Measurements from ENCODE around the gene TSPAN9.

The TSPAN9 gene

GRCh38 chr12:3103806-3104205 lies 26.6 kb downstream of the TSPAN9 start:
- DNase-seq: no peak

DNA sequence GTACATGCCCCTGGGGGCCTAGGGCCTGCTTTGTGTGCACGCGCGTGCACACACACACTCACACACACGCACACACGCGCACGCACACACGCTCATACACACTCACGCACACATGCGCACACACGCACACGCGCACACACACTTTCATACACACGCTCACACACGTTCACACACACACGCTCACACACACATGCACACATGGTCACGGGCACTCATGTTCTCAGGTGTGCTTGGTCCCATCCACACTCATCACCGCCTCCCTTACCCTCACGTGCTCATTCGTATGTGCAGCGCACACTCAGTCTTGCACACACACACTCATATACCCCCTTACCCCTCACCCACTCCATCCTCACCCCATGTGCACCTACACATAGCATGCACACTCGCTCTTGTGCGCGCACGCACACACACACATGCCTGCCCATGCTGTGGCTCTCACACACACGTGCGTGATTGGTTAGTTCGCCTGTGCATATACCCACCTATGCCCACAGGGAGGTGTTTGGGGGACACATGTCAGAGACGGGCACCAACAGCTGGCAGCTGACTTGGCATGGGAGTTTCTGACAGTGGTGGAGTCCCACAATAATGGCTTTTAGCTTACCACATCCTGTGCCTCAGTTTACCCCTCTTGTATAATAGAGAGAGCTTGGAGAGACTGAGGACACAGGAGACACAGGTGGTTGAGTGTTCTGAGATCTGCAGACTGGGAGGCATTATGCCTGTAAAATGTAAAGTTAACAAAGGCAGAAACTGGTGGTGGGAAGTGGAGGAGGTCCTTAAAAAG lies 28.7 kb downstream of the TSPAN9 start:
- DNase-seq: no peak

DNA sequence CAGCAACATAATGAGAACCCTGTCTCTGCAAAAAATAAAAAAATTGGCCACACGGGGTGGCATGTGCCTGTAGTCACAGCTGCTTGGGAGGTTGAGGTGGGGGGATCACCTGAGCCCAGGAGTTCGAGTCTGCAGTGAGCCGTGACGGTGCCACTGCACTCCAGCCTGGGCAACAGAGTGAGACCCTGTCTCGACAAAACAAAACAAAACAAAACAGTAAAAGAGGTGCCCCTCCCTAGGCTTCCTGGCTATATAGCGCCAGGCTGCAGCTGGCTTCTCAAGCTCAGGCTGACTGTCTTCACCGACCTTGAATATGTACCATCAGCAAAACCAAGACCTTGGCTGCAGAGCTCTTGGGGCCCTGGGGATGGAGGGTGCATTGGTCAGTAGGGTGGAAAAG lies 29.4 kb downstream of the TSPAN9 start:
- DNase-seq: no peak

GRCh38 chr12:3107071-3107583 lies 29.9 kb downstream of the TSPAN9 start:
- no peak for DNase-seq

- no peak for DNase-seq
These were observed 30.8 kb downstream of the TSPAN9 start for GRCh38 chr12:3107954-3108353.

DNA sequence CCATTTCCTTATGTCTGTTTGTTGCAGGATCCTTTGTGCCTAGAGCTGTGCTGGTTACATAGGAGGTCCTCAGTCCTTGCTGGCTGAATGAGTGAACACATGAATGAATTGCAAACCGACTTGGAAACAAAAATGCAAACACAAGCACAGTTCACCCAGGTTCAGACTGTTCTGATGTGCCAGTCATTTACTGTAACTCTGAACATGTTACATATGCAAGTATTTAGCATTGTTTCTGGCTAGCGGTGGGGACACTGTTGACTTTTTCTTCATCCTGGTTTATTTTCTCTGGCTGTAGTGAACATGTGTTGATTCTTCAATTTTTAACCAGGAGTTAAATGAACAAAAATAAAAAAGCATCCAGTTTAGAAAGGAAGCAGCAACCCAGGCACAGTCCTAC lies 33.4 kb downstream of the TSPAN9 start:
- no peak for DNase-seq

DNA sequence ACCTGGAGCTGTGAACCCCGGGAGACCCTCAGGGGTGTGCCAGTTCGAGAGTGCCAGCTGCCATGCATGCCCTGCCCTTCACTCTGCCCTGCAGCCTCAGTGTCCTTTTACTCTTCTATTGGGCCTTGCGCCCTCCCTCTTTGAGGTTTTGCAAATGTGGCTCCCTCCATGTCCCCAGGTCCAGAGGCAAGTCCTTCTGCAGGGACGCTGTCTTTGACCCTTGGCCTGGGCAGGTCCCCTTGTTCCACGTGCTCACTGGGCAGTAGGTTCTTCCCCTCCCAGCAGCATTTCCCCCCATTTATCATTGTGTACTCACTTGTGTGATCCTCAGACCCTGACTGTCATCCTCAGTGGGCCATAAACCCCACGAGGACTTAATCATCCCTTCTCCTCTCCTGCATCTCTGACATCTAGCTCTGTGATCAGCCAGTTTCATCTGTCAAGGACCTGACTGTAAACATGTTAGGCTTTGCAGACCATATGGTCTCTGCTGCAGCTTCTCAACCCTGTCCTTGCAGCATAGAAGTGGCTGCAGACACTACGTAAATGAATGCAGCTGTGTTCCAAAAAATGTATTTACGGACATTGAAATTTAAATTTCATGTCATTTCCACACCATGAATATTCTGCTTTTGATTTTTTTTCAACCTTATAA lies 36.6 kb downstream of the TSPAN9 start:
- DNase-seq: no peak

GRCh38 chr12:3114671-3115070 lies 37.5 kb downstream of the TSPAN9 start:
- peak; percentile 17 for DNase-seq

- DNase-seq: peak; percentile 7
These were observed 37.9 kb downstream of the TSPAN9 start for GRCh38 chr12:3115078-3115477.

DNA sequence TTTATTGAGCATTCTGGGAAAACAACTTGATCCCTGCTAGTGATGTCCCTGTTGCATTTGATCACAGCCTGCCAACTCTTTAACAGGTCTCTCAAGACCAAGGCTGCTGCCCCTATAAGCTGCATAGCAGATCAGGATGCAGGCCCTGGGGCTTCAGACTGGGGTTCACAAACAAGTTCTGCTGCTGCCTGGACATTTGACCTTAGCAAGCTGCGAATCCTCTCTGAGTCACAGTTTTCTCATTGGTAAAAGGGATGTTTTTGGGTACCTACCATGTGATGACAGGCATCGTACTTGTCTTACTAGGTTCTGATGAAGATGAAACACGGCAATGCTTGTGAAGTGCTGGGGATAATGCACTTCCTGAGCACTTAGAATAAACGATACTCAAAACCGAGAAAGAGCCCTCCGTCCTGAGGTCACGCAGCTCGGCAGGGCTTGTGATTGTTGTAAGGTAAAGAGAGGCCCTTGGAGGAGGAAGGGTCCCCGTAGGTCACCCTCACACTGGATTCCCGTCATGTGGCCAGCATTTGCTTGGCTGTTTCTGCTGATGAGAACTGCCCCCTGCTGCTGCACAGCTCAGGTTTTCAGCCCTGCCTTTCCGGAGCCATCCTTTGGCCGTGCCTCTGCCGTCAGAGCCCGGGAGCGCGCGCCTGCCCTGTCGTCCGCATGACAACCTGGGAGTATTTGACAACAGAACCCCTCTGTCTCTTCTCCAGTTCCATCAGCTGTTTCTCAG lies 39.1 kb downstream of the TSPAN9 start:
- DNase-seq: peak; percentile 54

- no peak for DNase-seq
These were observed 40.0 kb downstream of the TSPAN9 start for GRCh38 chr12:3117144-3117581.

DNA sequence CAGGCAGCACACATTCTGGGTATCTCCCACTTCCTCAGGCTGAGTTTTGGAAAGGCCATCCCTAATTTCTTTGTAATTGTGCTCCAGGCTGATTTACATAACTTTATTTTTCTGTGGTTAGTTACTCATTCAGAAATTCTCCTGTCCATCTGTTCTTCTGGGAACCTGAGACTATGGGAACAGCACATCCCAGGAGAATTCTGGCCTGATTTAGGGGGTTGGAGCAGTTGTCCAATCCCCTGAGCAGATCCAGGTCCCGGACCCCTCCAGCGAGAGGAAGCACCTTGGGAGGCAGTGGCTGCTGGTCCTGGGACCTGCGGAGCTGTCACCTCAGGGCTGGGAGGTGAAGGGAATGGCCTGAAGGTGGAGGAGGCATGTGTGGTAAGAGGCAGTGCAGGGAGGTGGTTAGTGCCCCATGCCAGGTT lies 40.4 kb downstream of the TSPAN9 start:
- DNase-seq: peak; percentile 88

GRCh38 chr12:3119192-3119755 lies 42.1 kb downstream of the TSPAN9 start:
- DNase-seq: no peak

GRCh38 chr12:3119756-3120601 lies 42.8 kb downstream of the TSPAN9 start:
- DNase-seq: no peak

DNA sequence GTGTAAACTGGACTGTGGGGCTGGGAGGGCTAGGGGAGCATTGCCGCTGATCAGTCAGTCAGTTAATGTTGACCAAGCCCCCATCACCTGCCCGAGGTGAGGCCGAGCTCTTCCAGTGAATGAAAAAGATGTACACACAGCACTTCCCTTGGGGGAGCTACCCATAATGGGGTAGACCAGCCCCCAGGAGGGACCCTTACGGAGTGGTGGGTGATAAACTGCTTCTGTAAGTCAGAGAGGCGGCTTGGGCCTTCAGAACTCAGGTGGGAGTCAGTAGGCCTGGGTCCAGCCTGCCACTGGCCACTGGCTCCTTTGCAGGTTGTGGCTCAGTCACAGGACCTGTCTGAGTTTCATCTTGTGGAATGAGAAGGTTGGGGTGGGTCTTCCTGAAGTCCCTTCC lies 43.5 kb downstream of the TSPAN9 start:
- DNase-seq: no peak

DNA sequence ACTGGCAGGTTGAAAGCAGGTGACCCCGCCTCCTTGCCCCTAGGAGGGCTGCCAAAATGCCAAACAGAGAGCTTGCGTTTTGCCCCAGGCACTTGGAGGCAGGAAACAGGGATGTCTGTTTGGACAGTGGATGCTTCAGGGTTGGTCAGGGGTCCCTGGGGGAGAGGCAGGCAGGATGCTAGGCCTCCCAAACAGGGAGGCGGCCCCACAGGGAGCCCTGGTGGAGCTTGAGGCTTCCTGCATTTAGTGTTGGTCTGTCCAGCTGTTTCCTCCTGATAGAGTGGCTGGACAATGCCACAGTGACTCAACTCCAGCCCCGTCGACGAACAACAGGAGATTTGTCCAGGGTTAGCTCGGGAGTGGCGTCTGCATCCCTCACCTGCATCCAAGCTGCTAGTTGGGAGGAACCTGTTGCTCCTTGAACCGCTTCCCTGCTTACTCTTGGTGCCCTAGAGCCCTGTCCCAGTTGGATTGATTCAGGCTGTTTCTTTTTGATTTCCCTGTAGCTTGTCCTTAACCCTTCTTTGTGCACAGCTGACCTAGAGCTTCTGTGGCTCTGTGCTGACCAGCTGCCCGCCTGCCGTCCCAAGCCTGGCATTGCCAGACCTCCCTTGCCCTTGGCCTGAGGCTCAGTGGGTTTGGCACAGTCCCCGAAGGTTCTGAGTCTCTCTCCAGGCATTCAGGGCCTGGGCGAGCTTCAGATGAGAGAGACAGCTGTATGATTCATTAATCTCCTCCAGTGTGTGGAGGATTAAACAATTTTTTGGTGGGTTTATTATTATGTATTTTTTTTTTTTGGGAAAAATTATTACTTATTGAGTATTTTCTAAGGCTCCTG lies 45.9 kb downstream of the TSPAN9 start:
- peak; percentile 76 for DNase-seq

DNA sequence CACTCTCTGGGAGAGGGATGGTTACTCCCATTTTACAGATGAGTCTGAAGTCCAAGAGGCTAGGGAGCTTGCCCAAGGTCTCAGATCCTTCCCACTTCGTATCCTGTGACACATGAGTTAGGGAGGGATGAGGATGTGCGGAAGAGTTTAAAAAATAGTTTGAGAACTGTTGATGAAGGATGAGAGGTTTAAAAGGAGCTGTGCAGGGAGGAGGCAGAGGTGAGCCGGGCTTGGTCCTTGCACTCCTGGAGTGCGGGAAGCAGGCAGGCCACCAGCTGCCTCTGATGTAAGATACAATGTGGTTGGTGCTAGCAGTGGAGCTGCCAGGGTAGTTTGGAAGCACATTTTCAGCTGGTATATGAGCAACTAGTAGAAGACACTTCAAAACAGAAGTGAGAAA lies 46.5 kb downstream of the TSPAN9 start:
- no peak for DNase-seq

DNA sequence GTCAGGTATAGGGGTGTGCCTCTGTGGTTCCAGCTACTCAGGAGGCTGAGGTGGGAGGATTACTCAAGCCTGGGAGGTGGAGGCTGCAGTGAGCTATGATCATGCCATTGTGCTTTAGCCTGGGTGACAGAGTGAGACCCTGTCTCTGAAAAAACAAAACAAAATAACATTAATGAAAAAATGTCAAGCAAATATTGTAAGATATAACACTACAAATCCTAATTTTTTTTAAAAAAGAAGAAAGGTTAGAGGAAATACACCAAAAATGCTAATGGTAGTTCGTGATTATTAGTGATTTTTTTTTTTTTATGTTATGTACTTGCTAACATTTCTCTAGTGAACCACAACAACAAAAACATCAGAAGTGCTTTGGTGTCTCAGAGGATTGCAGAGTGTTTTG lies 47.7 kb downstream of the TSPAN9 start:
- DNase-seq: no peak

DNA sequence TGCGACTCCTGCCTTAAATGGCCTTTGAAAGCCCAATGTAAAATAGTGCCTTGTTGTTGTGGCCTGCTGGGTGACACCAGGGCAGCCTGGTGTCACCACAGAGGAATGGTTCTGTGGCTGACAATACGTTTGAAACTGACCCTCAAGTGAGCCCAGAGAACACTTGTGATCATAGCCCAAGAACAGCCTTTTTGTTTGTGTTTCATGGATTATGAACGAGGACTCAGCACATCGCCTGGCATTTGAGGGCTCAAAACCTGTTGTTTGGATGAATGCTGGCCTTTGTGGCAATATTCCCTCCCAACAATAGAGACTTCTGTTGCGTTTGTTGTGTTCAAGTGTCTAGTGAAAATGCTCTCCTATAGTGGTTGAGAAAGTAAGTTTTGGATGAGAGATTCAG lies 48.5 kb downstream of the TSPAN9 start:
- DNase-seq: no peak

DNA sequence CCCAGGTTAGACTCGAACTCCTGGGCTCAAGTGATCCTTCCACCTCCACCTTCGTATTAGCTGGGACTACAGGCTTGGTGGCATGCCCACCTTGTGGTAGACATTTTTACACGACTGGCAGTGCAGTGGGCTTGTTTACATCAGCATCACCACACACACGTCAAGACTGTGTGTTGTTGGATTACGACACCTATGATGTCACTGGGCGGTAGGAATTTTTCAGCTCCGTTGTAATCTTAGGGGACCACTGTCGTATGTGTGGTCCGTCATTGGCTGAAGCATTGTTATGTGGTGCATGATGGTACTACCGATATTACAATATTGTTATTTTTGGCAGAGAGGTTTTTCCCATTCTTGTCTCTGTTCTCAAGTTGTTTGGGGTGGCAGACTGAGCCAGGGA lies 50.7 kb downstream of the TSPAN9 start:
- no peak for DNase-seq
